ENCODE results near the gene GSAP. TPM values are rescaled to one million over a fixed set of nuclear protein-coding genes. Genes with fewer than 3 reads are reported as not detected.
A peak's percentile ranks its signal among the peaks of the same experiment; 100 is the strongest.

GSAP gene
- total RNA-seq, 1 donor from 2014 or later: 24.3 TPM

- peak; percentile 8 for ATAC-seq
These were observed 7.0 kb downstream of the GSAP start for GRCh38 chr7:77409005-77409738.

GRCh38 chr7:77407906-77408305, 8.2 kb downstream of the GSAP start:
- no peak for DNase-seq (ENCODE audit: low spot score)

More at GRCh38 chr7:77409005-77409738, 7.0 kb downstream of the GSAP start:
- DNase-seq (ENCODE audit: low spot score): no peak

GRCh38 chr7:77406421-77406820, 9.7 kb downstream of the GSAP start:
- DNase-seq (ENCODE audit: low spot score) (no peak), ATAC-seq (no peak)

More at GRCh38 chr7:77407906-77408305, 8.2 kb downstream of the GSAP start:
- no peak for ATAC-seq

- ATAC-seq (peak; percentile 9), DNase-seq (ENCODE audit: low spot score) (no peak)
These were observed 11.5 kb downstream of the GSAP start for GRCh38 chr7:77404641-77405040.

GRCh38 chr7:77403957-77404356, 12.2 kb downstream of the GSAP start:
- ATAC-seq: peak; percentile 94
- DNase-seq (ENCODE audit: low spot score): peak; percentile 77

- ATAC-seq (no peak), DNase-seq (ENCODE audit: low spot score) (no peak)
These were observed 13.3 kb downstream of the GSAP start for GRCh38 chr7:77402818-77403217.

- DNase-seq (ENCODE audit: low spot score): no peak
- ATAC-seq: no peak
These were observed 15.1 kb downstream of the GSAP start for GRCh38 chr7:77401002-77401401.

GRCh38 chr7:77399816-77400215, 16.3 kb downstream of the GSAP start:
- DNase-seq (ENCODE audit: low spot score) (no peak), ATAC-seq (no peak)

GRCh38 chr7:77396894-77397547, 19.1 kb downstream of the GSAP start:
- ATAC-seq: peak; percentile 58
- DNase-seq (ENCODE audit: low spot score): no peak

- ATAC-seq (no peak), DNase-seq (ENCODE audit: low spot score) (no peak)
These were observed 20.5 kb downstream of the GSAP start for GRCh38 chr7:77395626-77396025.

GRCh38 chr7:77393954-77394353, 22.2 kb downstream of the GSAP start:
- DNase-seq (ENCODE audit: low spot score) (no peak), ATAC-seq (no peak)

- peak; percentile 27 for ATAC-seq
- no peak for DNase-seq (ENCODE audit: low spot score)
These were observed 22.9 kb downstream of the GSAP start for GRCh38 chr7:77393261-77393660.

GRCh38 chr7:77391230-77391629, 24.9 kb downstream of the GSAP start:
- ATAC-seq (no peak), DNase-seq (ENCODE audit: low spot score) (no peak)

- DNase-seq (ENCODE audit: low spot score) (no peak), ATAC-seq (peak; percentile 41)
These were observed 28.0 kb downstream of the GSAP start for GRCh38 chr7:77388055-77388641.

GRCh38 chr7:77386165-77386822, 29.9 kb downstream of the GSAP start:
- DNase-seq (ENCODE audit: low spot score) (no peak), ATAC-seq (no peak)

GRCh38 chr7:77383333-77383740, 32.8 kb downstream of the GSAP start:
- DNase-seq (ENCODE audit: low spot score) (no peak), ATAC-seq (peak; percentile 74)

GRCh38 chr7:77382532-77382931, 33.6 kb downstream of the GSAP start:
- ATAC-seq: no peak
- no peak for DNase-seq (ENCODE audit: low spot score)

- DNase-seq (ENCODE audit: low spot score) (no peak), ATAC-seq (peak; percentile 77)
These were observed 37.6 kb downstream of the GSAP start for GRCh38 chr7:77378584-77378983.

GRCh38 chr7:77370606-77371005, 45.5 kb downstream of the GSAP start:
- DNase-seq (ENCODE audit: low spot score): no peak
- no peak for ATAC-seq

- DNase-seq (ENCODE audit: low spot score) (no peak), ATAC-seq (peak; percentile 83)
These were observed 47.2 kb downstream of the GSAP start for GRCh38 chr7:77368974-77369373.

GRCh38 chr7:77367976-77368375, 48.2 kb downstream of the GSAP start:
- no peak for DNase-seq (ENCODE audit: low spot score)
- ATAC-seq: no peak

- ATAC-seq (no peak), DNase-seq (ENCODE audit: low spot score) (no peak)
These were observed 53.2 kb downstream of the GSAP start for GRCh38 chr7:77362905-77363304.
